Esophagus squamous epithelium (tissue), 4 donors: ENCODE measurements around the gene MRGPRX2.

Experiments used
- CTCF ChIP-seq, 6 experiments: fragments of 450-650 bp in 4 of 6; fragments of 200-600 bp in 2 of 6; sonication (generic) in 2 of 6; IDR thresholded peaks; one replicate each; pipeline ENCODE4 v1.5.1; 2016 to 2019; ENCODE audit warnings: antibody characterized with exemption in 6 of 6, mild to moderate bottlenecking in 4 of 6, moderate library complexity in 4 of 6
- POLR2A ChIP-seq, 4 donors: fragments of 450-650 bp; IDR thresholded peaks; one replicate each; pipeline ENCODE4 v1.6.1; 2017; ENCODE audit warnings: antibody characterized with exemption in 4 of 4, mild to moderate bottlenecking in 4 of 4, moderate library complexity in 3 of 4

DNA sequence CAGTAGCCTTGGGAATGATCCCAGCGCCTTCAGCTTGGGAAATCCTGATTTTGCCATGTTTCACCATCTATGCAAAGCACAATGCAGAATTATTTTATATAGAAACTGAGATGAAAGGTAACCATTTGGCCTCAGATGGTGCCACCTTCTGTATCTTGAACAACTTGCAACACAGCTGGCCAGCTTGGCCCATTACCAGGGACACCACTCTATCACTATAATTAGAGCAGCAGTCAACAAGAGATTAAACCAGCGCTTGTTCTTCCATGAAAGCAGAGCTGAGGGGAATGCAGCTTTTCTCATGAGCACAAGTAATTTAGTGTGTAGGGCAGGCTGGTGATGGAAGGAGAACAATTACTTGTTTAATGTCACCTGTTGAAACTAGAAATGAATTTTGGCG lies 49.8 kb upstream of the MRGPRX2 start:
- peak in 1 of 6 experiments; percentile 7 for TF ChIP-seq CTCF (IDR thresholded peaks at IDR 0.05)
- TF ChIP-seq POLR2A (IDR thresholded peaks at IDR 0.05): no peak
